GM23338 (cell line): ENCODE results near the gene PUS1. TPM values are rescaled to one million over a fixed set of nuclear protein-coding genes. Genes with fewer than 3 reads are reported as not detected.

Experiments
- ATAC-seq: fragments of 200-7000 bp; cut with Tn5 transposase; 3 replicates; pipeline ENCODE4 v1.9.1; 2020
- DNase-seq: peaks from one replicate; pipeline ENCODE4 v3.0.0-alpha.2; 2015; ENCODE audit warnings: low spot score
- H2AFZ ChIP-seq: fragments of 200-600 bp; sonication (generic); 2 replicates; pipeline ENCODE4 v1.8.0; 2016; ENCODE audit warnings: antibody characterized with exemption, mild to moderate bottlenecking, moderate library complexity
- H3F3A ChIP-seq: fragments of 200-600 bp; sonication (generic); replicated peaks from 2 replicates; pipeline ENCODE4 v1.8.0; 2017; ENCODE audit warnings: antibody characterized with exemption, mixed run types, low read depth
- H3K27ac ChIP-seq: fragments of 200-600 bp; sonication (generic); 2 replicates; pipeline ENCODE4 v1.6.1; 2016; ENCODE audit warnings: low read depth
- H3K27me3 ChIP-seq: fragments of 200-600 bp; sonication (generic); 2 replicates; pipeline ENCODE4 v1.8.0; 2016; ENCODE audit warnings: mild to moderate bottlenecking, mixed run types, moderate library complexity; ENCODE audit not compliant: insufficient read depth
- H3K36me3 ChIP-seq: fragments of 200-600 bp; sonication (generic); 2 replicates; pipeline ENCODE4 v1.8.0; 2016; ENCODE audit warnings: mild to moderate bottlenecking; ENCODE audit not compliant: insufficient read depth
- H3K4me1 ChIP-seq: fragments of 200-600 bp; sonication (generic); 2 replicates; pipeline ENCODE4 v1.8.0; 2016; ENCODE audit warnings: mild to moderate bottlenecking, moderate library complexity; ENCODE audit not compliant: insufficient read depth
- H3K4me2 ChIP-seq: fragments of 200-600 bp; sonication (generic); 2 replicates; pipeline ENCODE4 v1.7.1; 2017; ENCODE audit warnings: mixed run types
- H3K4me3 ChIP-seq: fragments of 200-600 bp; sonication (generic); 2 replicates; pipeline ENCODE4 v1.6.1; 2016; ENCODE audit warnings: mixed run types
- H3K79me2 ChIP-seq: fragments of 200-600 bp; sonication (generic); replicated peaks from 2 replicates; pipeline ENCODE4 v1.8.0; 2017; ENCODE audit warnings: mild to moderate bottlenecking; ENCODE audit not compliant: insufficient read depth
- H3K9me2 ChIP-seq: fragments of 200-600 bp; sonication (generic); 2 replicates; pipeline ENCODE4 v1.8.0; 2017; ENCODE audit not compliant: insufficient read depth
- H4K20me1 ChIP-seq: fragments of 200-600 bp; sonication (generic); replicated peaks from 2 replicates; pipeline ENCODE4 v1.8.0; 2017; ENCODE audit warnings: mild to moderate bottlenecking; ENCODE audit not compliant: insufficient read depth
- H3K27ac Mint-ChIP-seq: 2 replicates; pipeline ENCODE4 v1.8.0; 2020; ENCODE audit warnings: inconsistent platforms, mild to moderate bottlenecking, moderate library complexity, mixed read lengths
- H3K27me3 Mint-ChIP-seq: 3 replicates; pipeline ENCODE4 v1.8.0; 2022; ENCODE audit warnings: low read depth, mild to moderate bottlenecking, moderate library complexity, mixed read lengths, inconsistent platforms; ENCODE audit not compliant: insufficient read depth, poor library complexity
- H3K36me3 Mint-ChIP-seq: 3 replicates; pipeline ENCODE4 v1.8.0; 2021; ENCODE audit warnings: low read depth, mild to moderate bottlenecking, inconsistent platforms, moderate library complexity, mixed read lengths
- H3K4me1 Mint-ChIP-seq: 3 replicates; pipeline ENCODE4 v1.8.0; 2020; ENCODE audit warnings: mild to moderate bottlenecking, inconsistent platforms, mixed read lengths
- H3K4me3 Mint-ChIP-seq: 3 replicates; pipeline ENCODE4 v1.8.0; 2021; ENCODE audit warnings: moderate library complexity, mild to moderate bottlenecking, inconsistent platforms, mixed read lengths
- H3K9me3 Mint-ChIP-seq: 3 replicates; pipeline ENCODE4 v1.8.0; 2020; ENCODE audit warnings: moderate library complexity, mild to moderate bottlenecking, inconsistent platforms, mixed read lengths
- EZH2 ChIP-seq: fragments of 200-600 bp; sonication (generic); IDR thresholded peaks from one replicate; pipeline ENCODE4 v1.8.0; 2017; ENCODE audit warnings: antibody characterized with exemption, mild to moderate bottlenecking, low read depth; ENCODE audit not compliant: unreplicated experiment
- EZH2phosphoT487 ChIP-seq: fragments of 200-600 bp; sonication (generic); IDR thresholded peaks from one replicate; pipeline ENCODE4 v1.8.1; 2018; ENCODE audit warnings: antibody characterized with exemption; ENCODE audit not compliant: unreplicated experiment
- STAT1 ChIP-seq: IDR thresholded peaks from one replicate; pipeline ENCODE4 v1.6.1; 2016; ENCODE audit warnings: antibody characterized with exemption; ENCODE audit not compliant: unreplicated experiment
- ZNF114 ChIP-seq: fragments of 250-450 bp; sonication (Bioruptor Pico); IDR thresholded peaks from 2 replicates; pipeline ENCODE4 v1.5.0; 2020; ENCODE audit warnings: mild to moderate bottlenecking, moderate library complexity
- ZNF331 ChIP-seq: fragments of 250-450 bp; sonication (Bioruptor Pico); IDR thresholded peaks from 2 replicates; pipeline ENCODE4 v1.5.0; 2020; ENCODE audit warnings: low read depth, mild to moderate bottlenecking, moderate library complexity
- polyA plus RNA-seq: library from polyadenylated mRNA; unstranded; fragments of >200 nt; fragmentation: Nextera tagmentation; extraction: Ambion mirVana; gene quantifications from 2 replicates; pipeline ENCODE4 v1.2.1, GENCODE V29; 2016
- total RNA-seq: library from RNA; depleted of rRNA; stranded (reverse); fragments of >200 nt; shearing (Covaris generic); gene quantifications from 2 replicates; pipeline ENCODE4 v1.2.3, GENCODE V29; 2014
- TF ChIP-seq, protein P1 (sequence below): IDR thresholded peaks from one replicate; pipeline ENCODE4 v1.6.1; 2018; ENCODE audit warnings: antibody characterized with exemption; ENCODE audit not compliant: unreplicated experiment
- TF ChIP-seq, protein P2 (sequence below): fragments of 250-450 bp; sonication (Bioruptor Pico); IDR thresholded peaks from 2 replicates; pipeline ENCODE4 v1.5.0; 2020; ENCODE audit warnings: mild to moderate bottlenecking, moderate library complexity

Gene PUS1
- total and polyA plus RNA-seq, 2 experiments from 2014 or later = 52.4 to 73.0 TPM

- TF ChIP-seq, protein P1, sequence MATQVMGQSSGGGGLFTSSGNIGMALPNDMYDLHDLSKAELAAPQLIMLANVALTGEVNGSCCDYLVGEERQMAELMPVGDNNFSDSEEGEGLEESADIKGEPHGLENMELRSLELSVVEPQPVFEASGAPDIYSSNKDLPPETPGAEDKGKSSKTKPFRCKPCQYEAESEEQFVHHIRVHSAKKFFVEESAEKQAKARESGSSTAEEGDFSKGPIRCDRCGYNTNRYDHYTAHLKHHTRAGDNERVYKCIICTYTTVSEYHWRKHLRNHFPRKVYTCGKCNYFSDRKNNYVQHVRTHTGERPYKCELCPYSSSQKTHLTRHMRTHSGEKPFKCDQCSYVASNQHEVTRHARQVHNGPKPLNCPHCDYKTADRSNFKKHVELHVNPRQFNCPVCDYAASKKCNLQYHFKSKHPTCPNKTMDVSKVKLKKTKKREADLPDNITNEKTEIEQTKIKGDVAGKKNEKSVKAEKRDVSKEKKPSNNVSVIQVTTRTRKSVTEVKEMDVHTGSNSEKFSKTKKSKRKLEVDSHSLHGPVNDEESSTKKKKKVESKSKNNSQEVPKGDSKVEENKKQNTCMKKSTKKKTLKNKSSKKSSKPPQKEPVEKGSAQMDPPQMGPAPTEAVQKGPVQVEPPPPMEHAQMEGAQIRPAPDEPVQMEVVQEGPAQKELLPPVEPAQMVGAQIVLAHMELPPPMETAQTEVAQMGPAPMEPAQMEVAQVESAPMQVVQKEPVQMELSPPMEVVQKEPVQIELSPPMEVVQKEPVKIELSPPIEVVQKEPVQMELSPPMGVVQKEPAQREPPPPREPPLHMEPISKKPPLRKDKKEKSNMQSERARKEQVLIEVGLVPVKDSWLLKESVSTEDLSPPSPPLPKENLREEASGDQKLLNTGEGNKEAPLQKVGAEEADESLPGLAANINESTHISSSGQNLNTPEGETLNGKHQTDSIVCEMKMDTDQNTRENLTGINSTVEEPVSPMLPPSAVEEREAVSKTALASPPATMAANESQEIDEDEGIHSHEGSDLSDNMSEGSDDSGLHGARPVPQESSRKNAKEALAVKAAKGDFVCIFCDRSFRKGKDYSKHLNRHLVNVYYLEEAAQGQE = no peak
- TF ChIP-seq ZNF114 (no peak), EZH2 (no peak), EZH2phosphoT487 (no peak), ZNF331 (CRISPR knock-in tag) (no peak)
These were observed 33.4 kb upstream of the PUS1 start (continued) for GRCh38 chr12:131895640-131896079.

GRCh38 chr12:131896080-131896810 lies 32.8 kb upstream of the PUS1 start:
- Histone ChIP-seq H3K9me2 (no peaks in the 10 kb centered on the region), H3F3A (peaks cover 13% of the 10 kb centered on the region), H3K4me2 (peak overlapping the region; percentile 97), H2AFZ (no peak overlapping the region), H3K27ac (peak overlapping the region; percentile 79), H4K20me1 (no peaks in the 10 kb centered on the region), H3K4me1 (peaks cover 10% of the 10 kb centered on the region; the same call in 1 of the 2 replicates), H3K27me3 (no peaks in the 10 kb centered on the region), H3K4me3 (peak overlapping the region; percentile 76), H3K36me3 (no peaks in the 10 kb centered on the region; the same call in 1 of the 2 replicates), H3K79me2 (peaks cover 39% of the 10 kb centered on the region)
- H3K27me3 Mint-ChIP-seq = peaks cover 7% of the 10 kb centered on the region
- ATAC-seq (peak; percentile 85), DNase-seq (peak; percentile 91)
- H3K27ac Mint-ChIP-seq = 0 out of 2 replicates have a peak overlapping the region, but pooled peaks have one; percentile 27
- peak overlapping the region; percentile 82 for H3K4me3 Mint-ChIP-seq
- H3K4me1 Mint-ChIP-seq = peaks cover 14% of the 10 kb centered on the region; the same call in 2 of the 3 replicates
- H3K36me3 Mint-ChIP-seq = peaks cover 15% of the 10 kb centered on the region
- H3K9me3 Mint-ChIP-seq = no peaks in the 10 kb centered on the region; the same call in 2 of the 3 replicates
- TF ChIP-seq, protein P2, sequence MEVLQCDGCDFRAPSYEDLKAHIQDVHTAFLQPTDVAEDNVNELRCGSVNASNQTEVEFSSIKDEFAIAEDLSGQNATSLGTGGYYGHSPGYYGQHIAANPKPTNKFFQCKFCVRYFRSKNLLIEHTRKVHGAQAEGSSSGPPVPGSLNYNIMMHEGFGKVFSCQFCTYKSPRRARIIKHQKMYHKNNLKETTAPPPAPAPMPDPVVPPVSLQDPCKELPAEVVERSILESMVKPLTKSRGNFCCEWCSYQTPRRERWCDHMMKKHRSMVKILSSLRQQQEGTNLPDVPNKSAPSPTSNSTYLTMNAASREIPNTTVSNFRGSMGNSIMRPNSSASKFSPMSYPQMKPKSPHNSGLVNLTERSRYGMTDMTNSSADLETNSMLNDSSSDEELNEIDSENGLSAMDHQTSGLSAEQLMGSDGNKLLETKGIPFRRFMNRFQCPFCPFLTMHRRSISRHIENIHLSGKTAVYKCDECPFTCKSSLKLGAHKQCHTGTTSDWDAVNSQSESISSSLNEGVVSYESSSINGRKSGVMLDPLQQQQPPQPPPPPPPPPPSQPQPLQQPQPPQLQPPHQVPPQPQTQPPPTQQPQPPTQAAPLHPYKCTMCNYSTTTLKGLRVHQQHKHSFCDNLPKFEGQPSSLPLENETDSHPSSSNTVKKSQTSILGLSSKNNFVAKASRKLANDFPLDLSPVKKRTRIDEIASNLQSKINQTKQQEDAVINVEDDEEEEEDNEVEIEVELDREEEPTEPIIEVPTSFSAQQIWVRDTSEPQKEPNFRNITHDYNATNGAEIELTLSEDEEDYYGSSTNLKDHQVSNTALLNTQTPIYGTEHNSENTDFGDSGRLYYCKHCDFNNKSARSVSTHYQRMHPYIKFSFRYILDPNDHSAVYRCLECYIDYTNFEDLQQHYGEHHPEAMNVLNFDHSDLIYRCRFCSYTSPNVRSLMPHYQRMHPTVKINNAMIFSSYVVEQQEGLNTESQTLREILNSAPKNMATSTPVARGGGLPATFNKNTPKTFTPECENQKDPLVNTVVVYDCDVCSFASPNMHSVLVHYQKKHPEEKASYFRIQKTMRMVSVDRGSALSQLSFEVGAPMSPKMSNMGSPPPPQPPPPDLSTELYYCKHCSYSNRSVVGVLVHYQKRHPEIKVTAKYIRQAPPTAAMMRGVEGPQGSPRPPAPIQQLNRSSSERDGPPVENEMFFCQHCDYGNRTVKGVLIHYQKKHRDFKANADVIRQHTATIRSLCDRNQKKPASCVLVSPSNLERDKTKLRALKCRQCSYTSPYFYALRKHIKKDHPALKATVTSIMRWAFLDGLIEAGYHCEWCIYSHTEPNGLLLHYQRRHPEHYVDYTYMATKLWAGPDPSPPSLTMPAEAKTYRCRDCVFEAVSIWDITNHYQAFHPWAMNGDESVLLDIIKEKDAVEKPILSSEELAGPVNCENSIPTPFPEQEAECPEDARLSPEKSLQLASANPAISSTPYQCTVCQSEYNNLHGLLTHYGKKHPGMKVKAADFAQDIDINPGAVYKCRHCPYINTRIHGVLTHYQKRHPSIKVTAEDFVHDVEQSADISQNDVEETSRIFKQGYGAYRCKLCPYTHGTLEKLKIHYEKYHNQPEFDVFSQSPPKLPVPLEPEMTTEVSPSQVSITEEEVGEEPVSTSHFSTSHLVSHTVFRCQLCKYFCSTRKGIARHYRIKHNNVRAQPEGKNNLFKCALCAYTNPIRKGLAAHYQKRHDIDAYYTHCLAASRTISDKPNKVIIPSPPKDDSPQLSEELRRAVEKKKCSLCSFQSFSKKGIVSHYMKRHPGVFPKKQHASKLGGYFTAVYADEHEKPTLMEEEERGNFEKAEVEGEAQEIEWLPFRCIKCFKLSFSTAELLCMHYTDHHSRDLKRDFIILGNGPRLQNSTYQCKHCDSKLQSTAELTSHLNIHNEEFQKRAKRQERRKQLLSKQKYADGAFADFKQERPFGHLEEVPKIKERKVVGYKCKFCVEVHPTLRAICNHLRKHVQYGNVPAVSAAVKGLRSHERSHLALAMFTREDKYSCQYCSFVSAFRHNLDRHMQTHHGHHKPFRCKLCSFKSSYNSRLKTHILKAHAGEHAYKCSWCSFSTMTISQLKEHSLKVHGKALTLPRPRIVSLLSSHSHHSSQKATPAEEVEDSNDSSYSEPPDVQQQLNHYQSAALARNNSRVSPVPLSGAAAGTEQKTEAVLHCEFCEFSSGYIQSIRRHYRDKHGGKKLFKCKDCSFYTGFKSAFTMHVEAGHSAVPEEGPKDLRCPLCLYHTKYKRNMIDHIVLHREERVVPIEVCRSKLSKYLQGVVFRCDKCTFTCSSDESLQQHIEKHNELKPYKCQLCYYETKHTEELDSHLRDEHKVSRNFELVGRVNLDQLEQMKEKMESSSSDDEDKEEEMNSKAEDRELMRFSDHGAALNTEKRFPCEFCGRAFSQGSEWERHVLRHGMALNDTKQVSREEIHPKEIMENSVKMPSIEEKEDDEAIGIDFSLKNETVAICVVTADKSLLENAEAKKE (CRISPR knock-in tag) = no peak
- TF ChIP-seq, protein P1 = no peak
- TF ChIP-seq STAT1 (no peak), EZH2phosphoT487 (no peak), ZNF331 (CRISPR knock-in tag) (no peak)
